Ascending aorta (tissue), 2 donors: Measurements from ENCODE around the gene KIZ. TPM values are rescaled to one million over a fixed set of nuclear protein-coding genes. Genes with fewer than 3 reads are reported as not detected.

Source experiments
- DNase-seq, 2 donors: peaks; one replicate each; pipeline ENCODE4 v3.0.0-alpha.2; 2019; ENCODE audit warnings: low spot score in 2 of 2
- H3K27ac ChIP-seq, 2 donors: fragments of 200-600 bp; sonication (generic); one replicate each; pipeline ENCODE4 v1.5.1; 2016 to 2017; ENCODE audit warnings: mild to moderate bottlenecking in 1 of 2
- H3K27me3 ChIP-seq: fragments of 200-600 bp; sonication (generic); one replicate; pipeline ENCODE4 v1.5.1; 2017
- H3K36me3 ChIP-seq, 2 donors: fragments of 200-600 bp; sonication (generic); one replicate each; pipeline ENCODE4 v1.5.1; 2016
- H3K4me1 ChIP-seq, 2 donors: fragments of 200-600 bp; sonication (generic); one replicate each; pipeline ENCODE4 v1.5.1; 2016 to 2017; ENCODE audit warnings: mild to moderate bottlenecking in 1 of 2
- H3K4me3 ChIP-seq, 2 donors: fragments of 200-600 bp; sonication (generic); one replicate each; pipeline ENCODE4 v1.5.1; 2016 to 2017; ENCODE audit warnings: mild to moderate bottlenecking in 1 of 2
- H3K9me3 ChIP-seq, 2 donors: fragments of 200-600 bp; sonication (generic); one replicate each; pipeline ENCODE4 v1.5.1; 2016
- CTCF ChIP-seq, 3 experiments: fragments of 200-600 bp in 2 of 3; fragments of 450-650 bp in 1 of 3; sonication (generic) in 2 of 3; IDR thresholded peaks; one replicate each; pipeline ENCODE4 v1.5.1; 2016 to 2019; ENCODE audit warnings: antibody characterized with exemption in 3 of 3, mild to moderate bottlenecking in 1 of 3, moderate library complexity in 1 of 3
- intact Hi-C: fragments of 100-400 bp; cut with DNase I; formaldehyde crosslinking; loops from one replicate; pipeline ENCODE4 v1.15.1; 2023
- total RNA-seq: library from RNA; depleted of rRNA; stranded (reverse); fragments of >200 nt; gene quantifications from one replicate; pipeline ENCODE4 v1.1.0, GENCODE V29; 2016

Gene KIZ
- total RNA-seq, 1 donor from 2014 or later, result 7.8 TPM

GRCh38 chr20:21145424-21145823, 19.5 kb downstream of the KIZ start:
- intact Hi-C loops, result no loop called here
- no peaks in the 10 kb centered on the region for H3K9me3 ChIP-seq
- no peak for DNase-seq
- H3K4me3 ChIP-seq, result no peak overlapping the region
- H3K36me3 ChIP-seq, result peaks cover 5 to 9% of the 10 kb centered on the region in 2 donors
- TF ChIP-seq CTCF (IDR thresholded peaks at IDR 0.05), result no peak
- no peaks in the 10 kb centered on the region for H3K4me1 ChIP-seq
- no peaks in the 10 kb centered on the region for H3K27me3 ChIP-seq
- H3K27ac ChIP-seq, result no peak overlapping the region

- H3K36me3 ChIP-seq, result peaks cover 7 to 9% of the 10 kb centered on the region in 2 donors
- no peaks in the 10 kb centered on the region for H3K27me3 ChIP-seq
- no peak overlapping the region for H3K27ac ChIP-seq
- no peak overlapping the region for H3K4me3 ChIP-seq
- DNase-seq, result no peak
- intact Hi-C loops, result no loop called here
- no peak for TF ChIP-seq CTCF (IDR thresholded peaks at IDR 0.05)
- no peaks in the 10 kb centered on the region for H3K9me3 ChIP-seq
- no peaks in the 10 kb centered on the region for H3K4me1 ChIP-seq
Measured at GRCh38 chr20:21146215-21146614, 20.3 kb downstream of the KIZ start.

- Histone ChIP-seq H3K27ac (no peak overlapping the region), H3K9me3 (no peaks in the 10 kb centered on the region), H3K4me1 (no peaks in the 10 kb centered on the region), H3K4me3 (no peak overlapping the region), H3K27me3 (no peaks in the 10 kb centered on the region), H3K36me3 (peaks cover 7 to 9% of the 10 kb centered on the region in 2 donors)
- no peak for DNase-seq
- TF ChIP-seq CTCF (IDR thresholded peaks at IDR 0.05), result no peak
- intact Hi-C loops, result no loop called here
Measured at GRCh38 chr20:21147593-21147992, 21.7 kb downstream of the KIZ start.

- Histone ChIP-seq H3K27me3 (no peaks in the 10 kb centered on the region), H3K36me3 (peaks cover 7 to 9% of the 10 kb centered on the region in 2 donors), H3K4me1 (no peaks in the 10 kb centered on the region), H3K4me3 (no peak overlapping the region), H3K9me3 (no peaks in the 10 kb centered on the region), H3K27ac (no peak overlapping the region)
- no peak for TF ChIP-seq CTCF (IDR thresholded peaks at IDR 0.05)
- intact Hi-C loops, result no loop called here
- DNase-seq, result no peak
Measured at GRCh38 chr20:21149344-21149743, 23.5 kb downstream of the KIZ start.

GRCh38 chr20:21151791-21152190, 25.9 kb downstream of the KIZ start:
- no peaks in the 10 kb centered on the region for H3K9me3 ChIP-seq
- TF ChIP-seq CTCF (IDR thresholded peaks at IDR 0.05), result no peak
- H3K4me3 ChIP-seq, result no peak overlapping the region
- no peak overlapping the region for H3K27ac ChIP-seq
- no peaks in the 10 kb centered on the region for H3K4me1 ChIP-seq
- intact Hi-C loops, result no loop called here
- peaks cover 7 to 9% of the 10 kb centered on the region in 2 donors for H3K36me3 ChIP-seq
- no peaks in the 10 kb centered on the region for H3K27me3 ChIP-seq
- no peak for DNase-seq

GRCh38 chr20:21154692-21155091, 28.8 kb downstream of the KIZ start:
- no peaks in the 10 kb centered on the region for H3K9me3 ChIP-seq
- no peak overlapping the region for H3K27ac ChIP-seq
- no peak for TF ChIP-seq CTCF (IDR thresholded peaks at IDR 0.05)
- H3K4me3 ChIP-seq, result no peak overlapping the region
- no peaks in the 10 kb centered on the region for H3K4me1 ChIP-seq
- DNase-seq, result no peak
- intact Hi-C loops, result no loop called here
- peaks cover 4 to 7% of the 10 kb centered on the region in 2 donors for H3K36me3 ChIP-seq
- no peaks in the 10 kb centered on the region for H3K27me3 ChIP-seq
